ENCODE results near the gene RCVRN. TPM values are rescaled to one million over a fixed set of nuclear protein-coding genes. Genes with fewer than 3 reads are reported as not detected.

The RCVRN gene
- total and polyA plus RNA-seq, 9 donors = 0.22 to 0.82 (median 0.40) TPM; not detected in 6

GRCh38 chr17:9918804-9919352 lies 13.8 kb upstream of the RCVRN start:
- Histone ChIP-seq H3K4me1 (ENCODE audit: insufficient read depth) (no peaks in the 10 kb centered on the region), H3K27ac (no peak overlapping the region), H3K4me3 (no peak overlapping the region), H3K9me3 (no peaks in the 10 kb centered on the region), H3K27me3 (no peaks in the 10 kb centered on the region), H3K36me3 (no peaks in the 10 kb centered on the region)
- TF ChIP-seq CTCF (IDR thresholded peaks at IDR 0.05) (no peak), EP300 (IDR thresholded peaks at IDR 0.05) (no peak), POLR2A (IDR thresholded peaks at IDR 0.05) (no peak)
- intact Hi-C loops (cut with DNase I) = loop anchor here in 1 of 4 donors (10.0 kb wide), 1 partner anchor 696 kb away; no protein-coding TSS in a partner anchor
- 89 to 95% (median 90%) methylated on average over 5 of the region's 5 CpGs for WGBS, 3 donors
- no peak for DNase-seq

GRCh38 chr17:9918352-9918751 lies 13.3 kb upstream of the RCVRN start:
- H3K4me3 ChIP-seq = no peak overlapping the region
- no peak for DNase-seq
- TF ChIP-seq POLR2A (IDR thresholded peaks at IDR 0.05) = no peak
- no peak for TF ChIP-seq CTCF (IDR thresholded peaks at IDR 0.05)
- no peak for TF ChIP-seq EP300 (IDR thresholded peaks at IDR 0.05)
- no peaks in the 10 kb centered on the region for H3K27me3 ChIP-seq
- H3K4me1 ChIP-seq (ENCODE audit: insufficient read depth) = no peaks in the 10 kb centered on the region
- H3K9me3 ChIP-seq = no peaks in the 10 kb centered on the region
- WGBS, 3 donors = 89 to 96% (median 95%) methylated on average over 8 of the region's 8 CpGs
- no peaks in the 10 kb centered on the region for H3K36me3 ChIP-seq
- H3K27ac ChIP-seq = no peak overlapping the region
- intact Hi-C loops (cut with DNase I) = loop anchor here in 1 of 4 donors (10.0 kb wide), 1 partner anchor 696 kb away; no protein-coding TSS in a partner anchor

GRCh38 chr17:9917801-9918200 lies 12.7 kb upstream of the RCVRN start:
- 83 to 94% (median 91%) methylated on average over 19 of the region's 19 CpGs for WGBS, 3 donors
- Histone ChIP-seq H3K4me1 (ENCODE audit: insufficient read depth) (no peaks in the 10 kb centered on the region), H3K36me3 (no peaks in the 10 kb centered on the region), H3K27me3 (no peaks in the 10 kb centered on the region), H3K4me3 (no peak overlapping the region), H3K27ac (no peak overlapping the region), H3K9me3 (no peaks in the 10 kb centered on the region)
- intact Hi-C loops (cut with DNase I) = loop anchor here in 1 of 4 donors (10.0 kb wide), 1 partner anchor 697 kb away; no protein-coding TSS in a partner anchor
- TF ChIP-seq POLR2A (IDR thresholded peaks at IDR 0.05) (no peak), EP300 (IDR thresholded peaks at IDR 0.05) (no peak), CTCF (IDR thresholded peaks at IDR 0.05) (no peak)
- no peak for DNase-seq

GRCh38 chr17:9917131-9917530 lies 12.1 kb upstream of the RCVRN start:
- no peaks in the 10 kb centered on the region for H3K36me3 ChIP-seq
- no peak for DNase-seq
- H3K9me3 ChIP-seq = no peaks in the 10 kb centered on the region
- WGBS, 3 donors = 89 to 93% (median 89%) methylated on average over 13 of the region's 13 CpGs
- no peaks in the 10 kb centered on the region for H3K27me3 ChIP-seq
- no peak overlapping the region for H3K4me3 ChIP-seq
- intact Hi-C loops (cut with DNase I) = loop anchor here in 1 of 4 donors (10.0 kb wide), 1 partner anchor 698 kb away; no protein-coding TSS in a partner anchor
- TF ChIP-seq EP300 (IDR thresholded peaks at IDR 0.05) (no peak), POLR2A (IDR thresholded peaks at IDR 0.05) (no peak), CTCF (IDR thresholded peaks at IDR 0.05) (no peak)
- no peak overlapping the region for H3K27ac ChIP-seq
- no peaks in the 10 kb centered on the region for H3K4me1 ChIP-seq (ENCODE audit: insufficient read depth)

Data from ovary (tissue), 9 donors.